GM12801 (cell line): ENCODE results near the gene ASXL2.

ENCODE experiments used
- TF ChIP-seq, protein P1 (sequence below): IDR thresholded peaks from one replicate; pipeline ENCODE4 v1.5.1; 2011; ENCODE audit warnings: control low read depth; ENCODE audit not compliant: insufficient read length; ENCODE audit errors: extremely low read depth

Gene ASXL2

DNA sequence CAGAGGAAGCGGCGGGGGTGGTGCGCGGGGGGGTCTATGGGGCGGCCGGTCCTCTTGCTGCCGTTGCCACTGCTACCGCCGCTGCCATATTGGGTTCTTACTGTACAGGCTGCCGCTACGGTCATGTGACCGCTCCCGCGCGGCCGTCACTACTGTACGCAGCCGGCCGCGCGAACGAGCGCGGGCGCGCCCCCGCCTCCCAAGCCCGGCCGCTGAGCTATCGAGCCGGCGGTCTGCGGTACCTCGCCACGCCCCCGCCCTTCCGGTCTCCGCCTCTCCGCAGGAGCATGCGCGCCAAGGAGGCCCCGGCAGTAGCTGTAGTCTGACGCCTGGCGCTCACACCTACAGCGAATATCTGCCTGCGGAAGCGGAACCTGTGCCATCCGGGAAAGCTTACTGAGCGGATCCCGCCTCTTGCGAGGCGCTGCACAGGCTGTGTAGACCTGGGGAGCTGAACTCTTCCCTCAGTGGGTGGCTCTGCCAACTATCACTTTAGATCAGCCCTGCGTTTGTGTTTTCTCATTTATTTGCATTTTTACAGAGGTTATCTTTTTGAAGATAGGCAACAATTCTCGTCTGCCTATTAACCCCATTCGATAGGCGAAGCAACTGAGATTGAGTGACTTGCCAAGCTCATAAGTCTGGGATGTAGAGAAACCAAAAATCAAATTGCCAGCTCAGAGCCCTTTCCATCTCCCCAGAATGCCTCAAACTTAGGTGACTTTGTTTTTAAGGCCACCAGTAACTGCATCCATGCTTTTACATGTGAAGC is at the start of gene ASXL2:
ASXL2 (minus strand) TSS at position 127 of the 772 bp plus-strand sequence. CDS start 265 bp downstream, outside the sequence.
- TF ChIP-seq, protein P1, sequence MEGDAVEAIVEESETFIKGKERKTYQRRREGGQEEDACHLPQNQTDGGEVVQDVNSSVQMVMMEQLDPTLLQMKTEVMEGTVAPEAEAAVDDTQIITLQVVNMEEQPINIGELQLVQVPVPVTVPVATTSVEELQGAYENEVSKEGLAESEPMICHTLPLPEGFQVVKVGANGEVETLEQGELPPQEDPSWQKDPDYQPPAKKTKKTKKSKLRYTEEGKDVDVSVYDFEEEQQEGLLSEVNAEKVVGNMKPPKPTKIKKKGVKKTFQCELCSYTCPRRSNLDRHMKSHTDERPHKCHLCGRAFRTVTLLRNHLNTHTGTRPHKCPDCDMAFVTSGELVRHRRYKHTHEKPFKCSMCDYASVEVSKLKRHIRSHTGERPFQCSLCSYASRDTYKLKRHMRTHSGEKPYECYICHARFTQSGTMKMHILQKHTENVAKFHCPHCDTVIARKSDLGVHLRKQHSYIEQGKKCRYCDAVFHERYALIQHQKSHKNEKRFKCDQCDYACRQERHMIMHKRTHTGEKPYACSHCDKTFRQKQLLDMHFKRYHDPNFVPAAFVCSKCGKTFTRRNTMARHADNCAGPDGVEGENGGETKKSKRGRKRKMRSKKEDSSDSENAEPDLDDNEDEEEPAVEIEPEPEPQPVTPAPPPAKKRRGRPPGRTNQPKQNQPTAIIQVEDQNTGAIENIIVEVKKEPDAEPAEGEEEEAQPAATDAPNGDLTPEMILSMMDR = no peak

DNA sequence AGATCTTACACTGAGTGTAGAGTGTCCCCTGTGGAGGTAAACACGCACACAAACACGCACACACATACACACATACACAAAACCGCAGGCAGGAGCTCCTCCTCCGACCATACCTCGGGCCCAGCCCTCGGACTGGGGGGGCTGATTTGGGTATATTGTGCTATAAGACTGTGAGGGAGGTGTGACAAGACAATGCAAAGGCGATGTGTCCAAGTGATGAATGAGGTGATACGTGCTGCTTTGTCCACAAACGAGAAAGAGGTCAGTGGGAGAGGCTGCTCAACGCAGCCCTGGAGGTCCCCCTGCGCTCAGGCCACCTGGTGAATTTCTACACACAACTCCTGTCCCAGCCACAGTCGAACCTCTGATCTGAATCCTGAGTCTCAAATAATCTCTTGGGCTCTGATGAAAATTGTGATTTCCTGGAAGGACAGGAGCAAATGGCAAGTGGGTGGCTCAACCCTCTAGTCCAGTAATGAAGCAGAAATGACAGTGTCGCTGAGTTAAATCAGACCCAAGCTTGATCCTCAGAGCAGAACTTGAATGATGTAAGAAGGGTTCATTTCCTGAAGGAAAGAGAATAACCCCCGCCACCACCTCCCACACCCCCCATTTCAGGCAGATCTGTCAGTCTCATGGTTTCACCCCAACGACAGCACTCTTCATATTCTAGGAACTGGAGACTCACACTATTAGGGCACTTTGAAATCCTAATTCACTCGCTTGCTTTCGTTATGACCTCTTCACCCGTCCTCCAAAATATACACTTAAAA is 48.9 kb upstream of the ASXL2 start:
- TF ChIP-seq, protein P1 = no peak

- TF ChIP-seq, protein P1 = no peak
Observed at GRCh38 chr2:25922501-25922900, 44.2 kb upstream of the ASXL2 start.

DNA sequence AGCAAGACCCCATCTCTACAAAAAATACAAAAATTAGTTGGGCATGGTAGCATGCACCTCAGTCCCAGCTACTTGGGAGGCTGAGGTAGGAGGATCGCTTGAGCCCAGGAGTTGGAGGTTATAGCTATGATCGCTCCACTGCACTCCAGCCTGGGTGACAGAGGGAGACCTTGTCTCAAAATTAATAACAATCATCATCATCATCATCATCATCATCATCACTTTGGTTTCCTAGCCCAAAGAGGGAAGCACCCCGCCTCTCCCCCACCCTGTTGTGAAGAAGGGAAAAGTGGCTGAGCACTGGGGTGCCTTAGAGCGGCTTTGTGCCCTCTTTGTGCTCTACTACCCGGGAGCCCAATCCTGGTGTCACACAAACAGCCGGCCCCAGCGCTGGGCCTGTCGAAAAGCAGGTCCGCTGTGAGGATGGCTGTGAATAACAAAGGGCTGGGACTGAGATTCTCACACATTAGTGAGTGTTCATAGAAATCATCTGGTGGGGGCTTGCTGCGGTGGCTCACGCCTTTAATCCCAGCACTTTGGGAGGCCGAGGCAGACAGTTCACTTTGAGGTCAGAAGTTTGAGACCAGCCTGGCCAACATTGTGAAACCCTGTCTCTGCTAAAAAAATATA is 42.6 kb upstream of the ASXL2 start:
- TF ChIP-seq, protein P1 = no peak

DNA sequence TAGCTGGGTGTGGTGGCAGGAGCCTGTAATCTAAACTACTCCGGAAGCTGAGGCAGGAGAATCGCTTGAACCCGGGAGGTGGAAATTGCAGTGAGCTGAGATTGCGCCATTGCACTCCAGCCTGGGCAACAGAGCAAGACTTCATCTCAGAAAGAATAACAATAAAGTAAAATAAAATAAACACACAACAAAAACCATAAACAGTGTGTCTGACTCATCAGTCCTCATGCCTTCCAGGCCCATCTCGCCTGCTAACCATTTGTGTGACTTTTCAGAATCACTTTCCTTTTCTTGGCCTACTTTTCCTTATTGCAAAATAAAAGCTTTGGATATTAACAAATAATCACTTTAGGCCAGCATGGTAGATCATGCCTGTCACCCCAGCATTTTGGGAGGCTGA is 42.0 kb upstream of the ASXL2 start:
- TF ChIP-seq, protein P1 = no peak

GRCh38 chr2:25917832-25918231 is 39.5 kb upstream of the ASXL2 start:
- TF ChIP-seq, protein P1 = no peak

GRCh38 chr2:25912851-25913695 is 34.8 kb upstream of the ASXL2 start:
- TF ChIP-seq, protein P1 = no peak
